Uterus (tissue), 4 donors: ENCODE measurements around the gene MS4A15. TPM values are rescaled to one million over a fixed set of nuclear protein-coding genes. Genes with fewer than 3 reads are reported as not detected.

Experiments used
- DNase-seq, 2 donors: peaks; one replicate each; pipeline ENCODE4 v3.0.0-alpha.2; 2019 to 2020
- H3K27ac ChIP-seq, 2 donors: fragments of 200-600 bp; sonication (generic); 1 replicate in 1 of 2; 2 replicates in 1 of 2; pipeline ENCODE4 v1.5.1; 2016 to 2018
- H3K27me3 ChIP-seq, 2 donors: fragments of 200-600 bp; sonication (generic); one replicate each; pipeline ENCODE4 v1.5.1; 2018 to 2019; ENCODE audit warnings: control low read depth in 1 of 2
- H3K36me3 ChIP-seq, 2 donors: fragments of 200-600 bp; sonication (generic); one replicate each; pipeline ENCODE4 v1.5.1; 2019; ENCODE audit warnings: control low read depth in 1 of 2
- H3K4me1 ChIP-seq, 2 donors: fragments of 200-600 bp; sonication (generic); one replicate each; pipeline ENCODE4 v1.5.1; 2018 to 2019; ENCODE audit warnings: control low read depth in 1 of 2
- H3K4me3 ChIP-seq, 2 donors: fragments of 200-600 bp; sonication (generic); 1 replicate in 1 of 2; 2 replicates in 1 of 2; pipeline ENCODE4 v1.5.1; 2018 to 2019; ENCODE audit warnings: mild to moderate bottlenecking in 1 of 2
- H3K9me3 ChIP-seq, 2 donors: fragments of 200-600 bp; sonication (generic); one replicate each; pipeline ENCODE4 v1.5.1; 2019; ENCODE audit warnings: control low read depth in 1 of 2
- CTCF ChIP-seq, 4 experiments: fragments of 200-600 bp in 2 of 4; fragments of 450-650 bp in 2 of 4; sonication (generic) in 2 of 4; IDR thresholded peaks; one replicate each; pipeline ENCODE4 v1.5.1; 2016 to 2019; ENCODE audit warnings: antibody characterized with exemption in 4 of 4, mild to moderate bottlenecking in 2 of 4, moderate library complexity in 1 of 4
- POLR2A ChIP-seq, 2 donors: fragments of 450-650 bp; IDR thresholded peaks; one replicate each; pipeline ENCODE4 v1.6.1; 2016; ENCODE audit warnings: antibody characterized with exemption in 2 of 2, mild to moderate bottlenecking in 1 of 2, moderate library complexity in 1 of 2
- intact Hi-C: fragments of 100-400 bp; cut with DNase I; formaldehyde crosslinking; loops from one replicate; pipeline ENCODE4 v1.15.1; 2023; ENCODE audit warnings: low total_unique reads
- total RNA-seq, 4 donors: library from RNA; depleted of rRNA in 3 of 4; stranded (reverse); fragments of >200 nt in 3 of 4; gene quantifications; one replicate each; pipeline versions ENCODE4 v1.1.0 to v1.2.4, GENCODE V29; 2014 to 2023
- donor health status: DM: yes; HTN: yes; CAD: no.

MS4A15 gene
- total RNA-seq, 4 donors from 2014 or later, result not detected

GRCh38 chr11:60718524-60719316 is 37.9 kb upstream of the MS4A15 start:
- TF ChIP-seq CTCF (IDR thresholded peaks at IDR 0.05) (no peak), POLR2A (IDR thresholded peaks at IDR 0.05) (no peak)
- Histone ChIP-seq H3K36me3 (no peaks in the 10 kb centered on the region), H3K27ac (no peak overlapping the region), H3K4me1 (no peaks in the 10 kb centered on the region), H3K27me3 (no peaks in the 10 kb centered on the region), H3K4me3 (no peak overlapping the region), H3K9me3 (no peaks in the 10 kb centered on the region)
- intact Hi-C loops, result no loop called here
- no peak for DNase-seq

GRCh38 chr11:60719391-60719790 is 37.3 kb upstream of the MS4A15 start:
- Histone ChIP-seq H3K27ac (no peak overlapping the region), H3K36me3 (no peaks in the 10 kb centered on the region), H3K9me3 (no peaks in the 10 kb centered on the region), H3K4me3 (no peak overlapping the region), H3K27me3 (no peaks in the 10 kb centered on the region), H3K4me1 (no peaks in the 10 kb centered on the region)
- intact Hi-C loops, result no loop called here
- DNase-seq, result no peak
- TF ChIP-seq CTCF (IDR thresholded peaks at IDR 0.05), result no peak
- no peak for TF ChIP-seq POLR2A (IDR thresholded peaks at IDR 0.05)

GRCh38 chr11:60720460-60720859 is 36.2 kb upstream of the MS4A15 start:
- Histone ChIP-seq H3K4me3 (no peak overlapping the region), H3K36me3 (no peaks in the 10 kb centered on the region), H3K4me1 (no peaks in the 10 kb centered on the region), H3K27ac (no peak overlapping the region), H3K27me3 (no peaks in the 10 kb centered on the region), H3K9me3 (no peaks in the 10 kb centered on the region)
- no peak for DNase-seq
- intact Hi-C loops, result no loop called here
- TF ChIP-seq POLR2A (IDR thresholded peaks at IDR 0.05) (no peak), CTCF (IDR thresholded peaks at IDR 0.05) (no peak)

- no peak for DNase-seq
- intact Hi-C loops, result no loop called here
- no peaks in the 10 kb centered on the region for H3K27me3 ChIP-seq
These were observed 32.2 kb upstream of the MS4A15 start, which contains the start of gene MS4A18 for GRCh38 chr11:60724420-60724819. Gene MS4A18 (plus strand): TSS chr11:60724720.

More at GRCh38 chr11:60724420-60724819, 32.2 kb upstream of the MS4A15 start, which contains the start of gene MS4A18:
- H3K27ac ChIP-seq, result no peak within 1 kb of the TSS
- H3K4me3 ChIP-seq, result no peak within 1 kb of the TSS
- no peaks in the 10 kb centered on the region for H3K4me1 ChIP-seq
- TF ChIP-seq CTCF (IDR thresholded peaks at IDR 0.05), result no peak
- TF ChIP-seq POLR2A (IDR thresholded peaks at IDR 0.05), result no peak
- no peaks in the 10 kb centered on the region for H3K36me3 ChIP-seq
- no peaks in the 10 kb centered on the region for H3K9me3 ChIP-seq
